AG04450 (cell line): Measurements from ENCODE around the gene ASB3. TPM values are rescaled to one million over a fixed set of nuclear protein-coding genes. Genes with fewer than 3 reads are reported as not detected.
"Not testable (repeated sequence)": the region's sequence is repeated elsewhere in the genome, so short reads cannot be mapped to it uniquely, and the experiment has no call there.

Experiments used
- CTCF ChIA-PET: fragments of 300-600, 350-600 bp; formaldehyde crosslinking; extraction: SDS; loops from one replicate; lab custom pipeline; 2022; ENCODE audit warnings: antibody characterized with exemption, inconsistent platforms; lab: Charles Lee
- POLR2A ChIA-PET: fragments of 350-600 bp; formaldehyde crosslinking; extraction: SDS; loops from one replicate; lab custom pipeline; 2021; ENCODE audit warnings: antibody characterized with exemption, inconsistent platforms; lab: Yijun Ruan, JAX
- DNase-seq: peaks from one replicate; pipeline ENCODE4 v3.0.0-alpha.2; 2011; ENCODE audit warnings: low read depth, low spot score
- H3K27ac ChIP-seq: one replicate; pipeline ENCODE4 v1.5.1; 2012; ENCODE audit warnings: low read depth, low read length, control low read depth
- H3K27me3 ChIP-seq: one replicate; pipeline ENCODE4 v1.6.0; 2012; ENCODE audit warnings: low read length; ENCODE audit not compliant: control insufficient read depth, insufficient read depth
- H3K4me3 ChIP-seq: 2 replicates; pipeline ENCODE4 v1.5.1; 2011; ENCODE audit warnings: mild to moderate bottlenecking, low read depth, low read length, control low read depth
- H3K9me3 ChIP-seq: 2 replicates; pipeline ENCODE4 v1.5.1; 2012; ENCODE audit warnings: low read length; ENCODE audit not compliant: control insufficient read depth, insufficient read depth
- CTCF ChIP-seq: IDR thresholded peaks from 2 replicates; pipeline ENCODE4 v1.5.1; 2011; ENCODE audit warnings: low read depth, low read length, control low read depth, inconsistent platforms
- polyA minus RNA-seq: library from RNA; depleted of rRNA, polyadenylated mRNA; stranded (reverse); fragments of >200 nt; gene quantifications from 2 replicates; pipeline ENCODE4 v1.2.3, GENCODE V29; 2011; rRNA and poly(A)+ RNA removed
- polyA plus RNA-seq: library from polyadenylated mRNA; depleted of rRNA; stranded (reverse); fragments of >200 nt; gene quantifications from 2 replicates; pipeline ENCODE4 v1.2.3, GENCODE V29; 2011; rRNA removed

Gene ASB3
- polyA plus RNA-seq (29.1 and 38.0 TPM in 2 replicates), polyA minus RNA-seq (32.1 and 49.5 TPM in 2 replicates)

DNA sequence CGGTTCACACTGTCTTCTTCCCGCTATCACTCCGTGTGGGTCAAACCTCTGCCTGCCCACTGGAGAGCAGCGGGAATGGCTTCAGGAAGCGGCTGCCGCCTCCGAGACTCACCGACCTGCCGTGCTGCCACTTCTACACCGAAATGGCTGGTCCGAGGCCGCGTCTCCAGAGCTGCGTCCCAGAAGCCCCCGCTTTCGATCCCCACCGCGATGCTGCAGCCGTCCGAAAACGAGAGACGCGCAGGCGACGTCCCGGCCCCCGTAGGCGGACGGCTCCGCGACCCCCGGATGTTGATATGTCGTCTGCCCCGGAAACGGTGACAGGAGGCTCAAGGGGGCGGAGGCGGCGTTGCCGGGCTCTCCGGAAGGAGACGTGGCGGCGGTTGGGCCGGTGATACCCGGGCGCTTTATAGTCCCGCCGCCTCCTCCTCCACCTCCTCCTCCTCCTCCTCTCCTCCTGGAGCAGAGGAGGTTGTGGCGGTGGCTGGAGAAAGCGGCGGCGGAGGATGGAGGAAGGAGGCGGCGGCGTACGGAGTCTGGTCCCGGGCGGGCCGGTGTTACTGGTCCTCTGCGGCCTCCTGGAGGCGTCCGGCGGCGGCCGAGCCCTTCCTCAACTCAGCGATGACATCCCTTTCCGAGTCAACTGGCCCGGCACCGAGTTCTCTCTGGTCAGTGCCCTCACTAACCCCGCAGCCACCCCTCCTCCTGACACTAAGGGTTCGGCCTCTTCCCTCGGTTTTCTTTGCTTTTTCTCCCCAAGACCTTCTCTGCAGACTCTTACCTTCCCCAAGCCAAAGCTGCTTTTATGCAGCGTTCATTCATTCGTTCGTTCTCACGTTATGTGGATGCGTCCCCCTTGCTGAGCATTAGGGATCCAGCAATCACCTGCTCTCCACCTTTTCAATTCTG, at the start of gene ASB3, which contains the start of gene ERLEC1:
TSS of gene ASB3 (minus strand) at position 249 of the 909 bp plus-strand sequence. CDS start 21,381 bp downstream, outside the sequence.
TSS of gene ERLEC1 (plus strand) at position 340 of the 909 bp plus-strand sequence. CDS start at position 507, 167 bp downstream.
- DNase-seq: peak; percentile 46
- CTCF ChIA-PET: interaction anchor here (0.5 kb wide), 1 partner anchor 31 kb away, joined by 5 read pairs; no protein-coding TSS in a partner anchor
- Histone ChIP-seq H3K9me3 (peaks cover 3% of the 10 kb centered on the region; the same call in 1 of the 2 replicates), H3K27me3 (no peaks in the 10 kb centered on the region), H3K27ac (peak within 1 kb of the TSS; percentile 88), H3K4me3 (peak within 1 kb of the TSS; percentile 63)
- no peak for TF ChIP-seq CTCF
- POLR2A ChIA-PET: interaction anchor here (0.9 kb wide), 1 partner anchor 20 kb away, joined by 3 read pairs; the partner anchor contains the start of gene CHAC2

GRCh38 chr2:53829980-53830290, 43.2 kb upstream of the ASB3 start:
- H3K27ac ChIP-seq, CTCF ChIA-PET, POLR2A ChIA-PET, H3K27me3 ChIP-seq, DNase-seq, H3K9me3 ChIP-seq, H3K4me3 ChIP-seq: not testable (repeated sequence)

- Histone ChIP-seq H3K9me3 (no peaks in the 10 kb centered on the region; the same call in 1 of the 2 replicates), H3K27ac (no peak overlapping the region), H3K27me3 (no peaks in the 10 kb centered on the region), H3K4me3 (no peak overlapping the region)
- no peak for DNase-seq
- POLR2A ChIA-PET: no interaction called here
- no peak for TF ChIP-seq CTCF
- CTCF ChIA-PET: no interaction called here
These were observed 42.7 kb upstream of the ASB3 start for GRCh38 chr2:53829273-53829979.

GRCh38 chr2:53828331-53828730, 41.6 kb upstream of the ASB3 start:
- Histone ChIP-seq H3K27me3 (no peaks in the 10 kb centered on the region), H3K9me3 (no peaks in the 10 kb centered on the region), H3K27ac (no peak overlapping the region), H3K4me3 (no peak overlapping the region)
- ChIA-PET POLR2A (no interaction called here), CTCF (interaction anchor here (0.5 kb wide), 1 partner anchor 28 kb away, joined by 3 read pairs; no protein-coding TSS in a partner anchor)
- no peak for DNase-seq
- no peak for TF ChIP-seq CTCF

DNA sequence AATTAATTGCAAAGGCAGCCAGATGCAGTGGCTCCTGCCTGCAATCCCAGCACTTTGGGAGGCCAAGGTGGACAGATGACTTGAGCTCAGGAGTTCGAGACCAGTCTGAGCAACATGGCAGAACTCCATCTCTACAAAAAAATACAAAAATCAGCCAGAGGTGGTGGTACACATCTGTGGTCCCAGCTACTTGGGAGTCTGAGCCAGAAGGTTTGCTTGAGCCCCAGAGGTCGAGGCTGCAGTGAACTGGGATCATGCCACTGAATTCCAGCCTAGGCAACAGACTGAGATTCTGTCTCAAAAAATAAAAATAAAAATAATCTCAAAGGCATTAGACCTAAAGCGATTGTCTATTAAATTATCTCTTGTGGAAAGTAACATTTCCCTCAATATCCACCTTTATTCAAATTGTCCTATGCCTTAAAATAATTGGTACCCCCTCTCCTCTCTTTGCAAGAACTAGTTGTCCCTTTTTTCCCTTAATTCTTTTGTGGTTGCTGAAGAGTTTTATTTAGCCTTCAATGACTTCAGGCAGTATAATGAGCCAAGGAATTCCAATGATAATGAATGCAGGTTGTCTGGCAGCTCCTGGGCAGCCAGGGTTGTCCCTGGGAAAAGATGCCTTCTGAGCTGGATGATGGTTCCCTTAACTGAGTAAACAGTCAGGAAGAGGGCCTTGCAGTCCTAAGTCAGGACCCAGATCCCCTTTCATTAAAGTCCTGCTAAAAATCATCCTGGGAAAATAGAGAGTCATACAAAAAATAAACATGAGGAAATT, 40.8 kb upstream of the ASB3 start:
- Histone ChIP-seq H3K27me3 (no peaks in the 10 kb centered on the region), H3K27ac (no peak overlapping the region), H3K9me3 (no peaks in the 10 kb centered on the region), H3K4me3 (no peak overlapping the region)
- ChIA-PET POLR2A (no interaction called here), CTCF (interaction anchor here (0.5 kb wide), 1 partner anchor 29 kb away, joined by 3 read pairs; no protein-coding TSS in a partner anchor)
- DNase-seq: no peak
- no peak for TF ChIP-seq CTCF
